Upper lobe of left lung (tissue), 6 donors: Measurements from ENCODE around the gene ADO. TPM values are rescaled to one million over a fixed set of nuclear protein-coding genes. Genes with fewer than 3 reads are reported as not detected.

Experiments used
- ATAC-seq, 2 donors: fragments of 200-7000 bp; cut with Tn5 transposase; one replicate each; pipeline ENCODE4 v1.9.1; 2022; ENCODE audit warnings: mild to moderate bottlenecking in 2 of 2, moderate library complexity in 2 of 2; ENCODE audit not compliant: low FRiP score in 2 of 2
- DNase-seq, 2 donors: peaks; one replicate each; pipeline ENCODE4 v3.0.0-alpha.2; 2019 to 2020
- H3K27ac ChIP-seq, 4 donors: fragments of 200-600 bp; sonication (generic); one replicate each; pipeline ENCODE4 v1.5.1; 2016 to 2019
- H3K27me3 ChIP-seq, 4 donors: fragments of 200-600 bp; sonication (generic); one replicate each; pipeline ENCODE4 v1.5.1; 2017 to 2019
- H3K36me3 ChIP-seq, 4 donors: fragments of 200-600 bp; sonication (generic); one replicate each; pipeline ENCODE4 v1.5.1; 2016 to 2019
- H3K4me1 ChIP-seq, 4 donors: fragments of 200-600 bp; sonication (generic); one replicate each; pipeline ENCODE4 v1.5.1; 2018 to 2019
- H3K4me3 ChIP-seq, 4 donors: fragments of 200-600 bp; sonication (generic); one replicate each; pipeline ENCODE4 v1.5.1; 2017 to 2019; ENCODE audit warnings: mild to moderate bottlenecking in 2 of 4, moderate library complexity in 1 of 4
- H3K9me3 ChIP-seq, 4 donors: fragments of 200-600 bp; sonication (generic); one replicate each; pipeline ENCODE4 v1.5.1; 2018 to 2019
- CTCF ChIP-seq, 6 experiments: fragments of 450-650 bp in 4 of 6; fragments of 200-600 bp in 2 of 6; sonication (generic) in 2 of 6; IDR thresholded peaks; one replicate each; pipeline ENCODE4 v1.5.1; 2016 to 2019; ENCODE audit warnings: antibody characterized with exemption in 6 of 6
- EP300 ChIP-seq, 4 donors: sonication (generic); formaldehyde crosslinking; IDR thresholded peaks; one replicate each; pipeline ENCODE4 v1.5.1; 2017; ENCODE audit warnings: antibody characterized with exemption in 4 of 4, control low read depth in 2 of 4
- POLR2A ChIP-seq, 4 donors: fragments of 450-650 bp; IDR thresholded peaks; one replicate each; pipeline ENCODE4 v1.5.1; 2016 to 2017; ENCODE audit warnings: antibody characterized with exemption in 4 of 4, mild to moderate bottlenecking in 2 of 4
- POLR2AphosphoS5 ChIP-seq, 2 donors: sonication (generic); formaldehyde crosslinking; IDR thresholded peaks; one replicate each; pipeline ENCODE4 v1.5.1; 2017; ENCODE audit warnings: antibody characterized with exemption in 2 of 2
- WGBS, 2 donors: methylation state at CpG; one replicate each; pipeline ENCODE4 v1.1.5; 2017 to 2018; 5-methylcytosine and 5-hydroxymethylcytosine counted together
- total RNA-seq, 6 donors: library from RNA; depleted of rRNA in 4 of 6; stranded (reverse); fragments of >200 nt in 4 of 6; gene quantifications; one replicate each; pipeline versions ENCODE4 v1.1.0 to v1.2.1, GENCODE V29; 2016 to 2021
- donor health status: DM: no; HTN: no; CAD: no; lungs with moderate emphysema.
- donor health status: DM: no; HTN: yes; CAD: no; lungs with severe emphysema.

ADO gene
- total RNA-seq, 6 donors from 2014 or later, result 7.3 to 27.5 (median 19.2) TPM

- WGBS, 2 donors, result 46 to 61% methylated on average over 14 of the region's 14 CpGs
- ATAC-seq (peak in 1 of 2 donors; percentile 81), DNase-seq (no peak)
- H3K9me3 ChIP-seq, result no peaks in the 10 kb centered on the region
- no peak overlapping the region for H3K4me3 ChIP-seq
- H3K27ac ChIP-seq, result peak overlapping the region in 1 of 4 donors; percentile 60
- H3K27me3 ChIP-seq, result no peaks in the 10 kb centered on the region
- no peaks in the 10 kb centered on the region for H3K36me3 ChIP-seq
- TF ChIP-seq EP300 (IDR thresholded peaks at IDR 0.05) (no peak), POLR2AphosphoS5 (IDR thresholded peaks at IDR 0.05) (no peak), POLR2A (IDR thresholded peaks at IDR 0.05) (no peak), CTCF (IDR thresholded peaks at IDR 0.05) (no peak)
- H3K4me1 ChIP-seq, result no peaks in the 10 kb centered on the region
These were observed 44.1 kb upstream of the ADO start for GRCh38 chr10:62760401-62760800.

DNA sequence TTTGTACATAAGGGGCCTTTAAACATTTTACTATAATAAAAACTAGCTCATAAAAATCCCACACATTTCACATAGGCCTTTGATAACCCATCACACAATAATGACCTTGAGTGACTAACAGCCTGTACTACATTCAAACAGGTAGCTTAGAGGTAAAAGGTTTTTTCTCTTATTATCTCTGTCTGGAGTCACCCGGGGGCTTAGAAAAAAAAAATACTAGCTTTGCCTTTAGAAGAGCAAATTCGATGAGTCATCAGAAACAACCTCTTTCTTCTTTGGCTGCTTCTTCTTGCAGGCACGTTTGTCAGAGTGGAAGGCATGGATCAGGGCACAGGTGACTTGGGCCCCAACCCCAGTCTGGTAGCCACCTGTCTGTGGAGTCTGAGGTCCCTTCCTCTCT, 43.4 kb upstream of the ADO start:
- Histone ChIP-seq H3K27ac (no peak overlapping the region), H3K9me3 (no peaks in the 10 kb centered on the region), H3K27me3 (no peaks in the 10 kb centered on the region), H3K4me1 (no peaks in the 10 kb centered on the region), H3K36me3 (no peaks in the 10 kb centered on the region), H3K4me3 (no peak overlapping the region)
- DNase-seq (no peak), ATAC-seq (no peak)
- TF ChIP-seq POLR2AphosphoS5 (IDR thresholded peaks at IDR 0.05), result no peak
- TF ChIP-seq EP300 (IDR thresholded peaks at IDR 0.05), result no peak
- TF ChIP-seq CTCF (IDR thresholded peaks at IDR 0.05), result no peak
- TF ChIP-seq POLR2A (IDR thresholded peaks at IDR 0.05), result no peak
- WGBS, 2 donors, result 63 to 76% methylated on average over 3 of the region's 3 CpGs

DNA sequence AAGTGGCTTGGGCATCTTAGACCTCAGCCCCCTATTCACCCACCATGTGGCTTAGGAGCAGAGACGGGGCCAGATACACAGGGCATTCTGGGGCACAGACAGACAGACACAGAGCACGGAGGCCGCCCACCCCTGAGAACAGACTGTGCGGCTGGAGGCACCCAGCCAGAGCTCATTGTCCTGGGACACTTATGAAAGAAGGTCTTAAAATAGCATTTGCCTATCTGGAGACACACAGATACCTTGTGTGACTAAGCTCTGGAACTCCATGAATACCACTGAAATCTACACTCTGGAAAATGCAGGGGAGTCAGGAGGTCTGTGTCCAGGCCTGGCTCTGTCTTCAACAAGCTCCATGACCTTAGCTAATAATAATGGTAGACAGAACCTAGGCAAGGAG, 41.4 kb upstream of the ADO start:
- Histone ChIP-seq H3K4me3 (no peak overlapping the region), H3K9me3 (no peaks in the 10 kb centered on the region), H3K36me3 (no peaks in the 10 kb centered on the region), H3K27ac (no peak overlapping the region), H3K27me3 (no peaks in the 10 kb centered on the region), H3K4me1 (no peaks in the 10 kb centered on the region)
- TF ChIP-seq EP300 (IDR thresholded peaks at IDR 0.05), result no peak
- no peak for TF ChIP-seq POLR2A (IDR thresholded peaks at IDR 0.05)
- TF ChIP-seq POLR2AphosphoS5 (IDR thresholded peaks at IDR 0.05), result no peak
- TF ChIP-seq CTCF (IDR thresholded peaks at IDR 0.05), result no peak
- no peak for ATAC-seq
- 96 to 100% methylated on average over 4 of the region's 4 CpGs for WGBS, 2 donors
- no peak for DNase-seq

- Histone ChIP-seq H3K27me3 (no peaks in the 10 kb centered on the region), H3K4me3 (no peak overlapping the region), H3K27ac (no peak overlapping the region), H3K36me3 (no peaks in the 10 kb centered on the region), H3K9me3 (no peaks in the 10 kb centered on the region), H3K4me1 (no peaks in the 10 kb centered on the region)
- TF ChIP-seq POLR2AphosphoS5 (IDR thresholded peaks at IDR 0.05), result no peak
- no peak for TF ChIP-seq EP300 (IDR thresholded peaks at IDR 0.05)
- TF ChIP-seq CTCF (IDR thresholded peaks at IDR 0.05), result no peak
- no peak for TF ChIP-seq POLR2A (IDR thresholded peaks at IDR 0.05)
- 92 to 99% methylated on average over 4 of the region's 4 CpGs for WGBS, 2 donors
- ATAC-seq (no peak), DNase-seq (no peak)
These were observed 40.5 kb upstream of the ADO start for GRCh38 chr10:62764011-62764410.

DNA sequence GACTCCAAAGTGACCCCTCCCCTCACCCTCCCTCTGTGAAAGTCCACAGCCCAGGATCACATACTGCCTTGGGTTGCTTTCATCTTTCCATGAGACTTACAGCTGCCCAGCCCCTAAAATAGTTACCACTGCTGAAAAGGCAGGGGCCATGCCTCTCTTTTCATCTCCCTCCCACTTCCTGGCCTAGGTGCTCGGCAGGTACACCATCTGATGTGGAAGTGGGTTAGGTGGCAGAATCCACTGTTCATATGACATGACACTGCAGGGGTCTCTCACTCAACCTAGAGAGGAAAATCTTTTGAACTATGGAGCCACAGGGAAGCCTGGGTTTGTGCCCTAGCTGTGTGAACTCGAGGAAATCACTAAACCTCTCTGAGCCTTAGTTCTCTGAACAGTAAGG, 38.8 kb upstream of the ADO start:
- H3K27me3 ChIP-seq, result no peaks in the 10 kb centered on the region
- H3K4me1 ChIP-seq, result no peaks in the 10 kb centered on the region
- no peaks in the 10 kb centered on the region for H3K36me3 ChIP-seq
- no peaks in the 10 kb centered on the region for H3K9me3 ChIP-seq
- no peak overlapping the region for H3K4me3 ChIP-seq
- 78 to 87% methylated on average over 1 to 2 of the region's 2 CpGs for WGBS, 2 donors
- TF ChIP-seq POLR2AphosphoS5 (IDR thresholded peaks at IDR 0.05) (no peak), EP300 (IDR thresholded peaks at IDR 0.05) (no peak), POLR2A (IDR thresholded peaks at IDR 0.05) (no peak), CTCF (IDR thresholded peaks at IDR 0.05) (no peak)
- H3K27ac ChIP-seq, result no peak overlapping the region
- DNase-seq (no peak), ATAC-seq (no peak)
